MG63 (cell line): ENCODE data around the gene THBD. TPM values are rescaled to one million over a fixed set of nuclear protein-coding genes. Genes with fewer than 3 reads are reported as not detected.

Source experiments
- total RNA-seq: library from RNA; depleted of rRNA; stranded (reverse); fragments of >200 nt; shearing (Covaris generic); gene quantifications from 2 replicates; pipeline ENCODE4 v1.2.3, GENCODE V29; 2014; ENCODE audit warnings: low replicate concordance; rRNA removed

THBD gene
- total RNA-seq, 1 experiment from 2014 or later = 1.4 TPM

Other genes with a start within 250 kb of the THBD start
- gene SSTR4, start 14.4 kb downstream of the THBD start, total RNA-seq = not detected in 2 replicates
- not detected in 2 replicates for gene CD93, start 36.7 kb upstream of the THBD start, total RNA-seq